HepG2 (cell line): ENCODE data around the gene CARD19. TPM values are rescaled to one million over a fixed set of nuclear protein-coding genes. Genes with fewer than 3 reads are reported as not detected.

Experiments used
- ARID2 ChIP-seq: sonication (generic); formaldehyde crosslinking; IDR thresholded peaks from 2 replicates; pipeline ENCODE4 v1.8.1; 2022; ENCODE audit warnings: mild to moderate bottlenecking, missing genetic modification reagents, borderline replicate concordance
- ETV5 ChIP-seq: IDR thresholded peaks from 2 replicates; pipeline ENCODE4 v1.6.1; 2018; ENCODE audit warnings: missing biosample characterization, missing genetic modification reagents, inconsistent platforms, borderline replicate concordance
- FOXK2 ChIP-seq: fragments of 450-650 bp; IDR thresholded peaks from 2 replicates; pipeline ENCODE4 v1.6.1; 2016
- FOXO1 ChIP-seq: sonication (generic); formaldehyde crosslinking; IDR thresholded peaks from 2 replicates; pipeline ENCODE4 v1.4.0; 2020; ENCODE audit warnings: missing genetic modification reagents
- IRF2 ChIP-seq: IDR thresholded peaks from 2 replicates; pipeline ENCODE4 v1.6.1; 2018; ENCODE audit warnings: missing genetic modification reagents, missing compliant biosample characterization
- MTA1 ChIP-seq: sonication (generic); formaldehyde crosslinking; IDR thresholded peaks from 2 replicates; pipeline ENCODE4 v1.4.0; 2020; ENCODE audit warnings: missing genetic modification reagents, mild to moderate bottlenecking, borderline replicate concordance
- NR2F1 ChIP-seq, 2 experiments: fragments of 450-650 bp in 1 of 2; formaldehyde crosslinking in 1 of 2; IDR thresholded peaks; 2 replicates each; pipeline versions ENCODE4 v1.5.0 to v1.6.1; 2016 to 2020; ENCODE audit warnings: mild to moderate bottlenecking in 1 of 2, missing compliant biosample characterization in 1 of 2, missing genetic modification reagents in 1 of 2, moderate library complexity in 1 of 2
- PAX8 ChIP-seq: sonication (generic); formaldehyde crosslinking; IDR thresholded peaks from 2 replicates; pipeline ENCODE4 v1.8.0; 2022; ENCODE audit warnings: mild to moderate bottlenecking, missing genetic modification reagents, borderline replicate concordance
- PLRG1 ChIP-seq: fragments of 450-650 bp; conservative IDR thresholded peaks from 2 replicates; pipeline ENCODE4 v1.6.1; 2016
- RBM39 ChIP-seq: fragments of 200-400 bp; formaldehyde crosslinking; IDR thresholded peaks from one replicate; pipeline ENCODE4 v1.6.1; 2018; ENCODE audit warnings: antibody characterized with exemption, mild to moderate bottlenecking, low read depth, low read length; ENCODE audit not compliant: poor library complexity, severe bottlenecking
- SALL1 ChIP-seq: sonication (generic); formaldehyde crosslinking; IDR thresholded peaks from 2 replicates; pipeline ENCODE4 v1.8.0; 2022; ENCODE audit warnings: mild to moderate bottlenecking, missing genetic modification reagents
- ZFP90 ChIP-seq: sonication (generic); formaldehyde crosslinking; IDR thresholded peaks from 2 replicates; pipeline ENCODE4 v1.8.0; 2022; ENCODE audit warnings: missing genetic modification reagents, mild to moderate bottlenecking, inconsistent platforms, borderline replicate concordance
- ZNF530 ChIP-seq: sonication (generic); formaldehyde crosslinking; IDR thresholded peaks from 2 replicates; pipeline ENCODE4 v1.5.0; 2020; ENCODE audit warnings: low read depth, mild to moderate bottlenecking, missing genetic modification reagents
- ZNF605 ChIP-seq: sonication (generic); formaldehyde crosslinking; IDR thresholded peaks from 2 replicates; pipeline ENCODE4 v1.8.0; 2022; ENCODE audit warnings: mild to moderate bottlenecking, missing genetic modification reagents
- ZNF737 ChIP-seq: sonication (generic); formaldehyde crosslinking; IDR thresholded peaks from 2 replicates; pipeline ENCODE4 v1.5.0; 2020; ENCODE audit warnings: missing genetic modification reagents, mild to moderate bottlenecking, borderline replicate concordance
- polyA plus RNA-seq, 8 experiments: library from polyadenylated mRNA; depleted of rRNA in 3 of 8; stranded (reverse) in 7 of 8; unstranded in 1 of 8; fragments of >200 nt; fragmentation: Illumina TruSeq in 4 of 8; extraction: Trizol in 4 of 8; gene quantifications; 2 replicates each; pipeline versions ENCODE4 v1.2.1 to v1.2.3, GENCODE V29; 2011 to 2016; ENCODE audit warnings: low read depth in 4 of 8, missing spikeins in 1 of 8, mixed read lengths in 1 of 8; ENCODE audit not compliant: insufficient read depth in 1 of 8
- total RNA-seq, 5 experiments: library from RNA; depleted of rRNA; stranded (reverse); fragments of >200 nt; fragmentation: Illumina TruSeq; extraction: Trizol; gene quantifications; 2 replicates each; pipeline ENCODE4 v1.2.3, GENCODE V29; 2016; ENCODE audit warnings: low read depth in 1 of 5
- TF ChIP-seq, protein P1 (sequence below): IDR thresholded peaks from 2 replicates; pipeline ENCODE4 v1.6.1; 2012; ENCODE audit warnings: inconsistent platforms
- TF ChIP-seq, protein P2 (sequence below): sonication (generic); formaldehyde crosslinking; IDR thresholded peaks from 2 replicates; pipeline ENCODE4 v1.5.0; 2020; ENCODE audit warnings: missing genetic modification reagents
- TF ChIP-seq, protein P3 (sequence below): sonication (generic); formaldehyde crosslinking; IDR thresholded peaks from 2 replicates; pipeline ENCODE4 v1.9.0; 2021; ENCODE audit warnings: mild to moderate bottlenecking, missing genetic modification reagents

CARD19 gene
- total and polyA plus RNA-seq, 2 of the 13 experiments (the other 11 are each of a cell fraction or from before 2014, with no cell fraction given): 18.4 to 47.2 TPM

DNA sequence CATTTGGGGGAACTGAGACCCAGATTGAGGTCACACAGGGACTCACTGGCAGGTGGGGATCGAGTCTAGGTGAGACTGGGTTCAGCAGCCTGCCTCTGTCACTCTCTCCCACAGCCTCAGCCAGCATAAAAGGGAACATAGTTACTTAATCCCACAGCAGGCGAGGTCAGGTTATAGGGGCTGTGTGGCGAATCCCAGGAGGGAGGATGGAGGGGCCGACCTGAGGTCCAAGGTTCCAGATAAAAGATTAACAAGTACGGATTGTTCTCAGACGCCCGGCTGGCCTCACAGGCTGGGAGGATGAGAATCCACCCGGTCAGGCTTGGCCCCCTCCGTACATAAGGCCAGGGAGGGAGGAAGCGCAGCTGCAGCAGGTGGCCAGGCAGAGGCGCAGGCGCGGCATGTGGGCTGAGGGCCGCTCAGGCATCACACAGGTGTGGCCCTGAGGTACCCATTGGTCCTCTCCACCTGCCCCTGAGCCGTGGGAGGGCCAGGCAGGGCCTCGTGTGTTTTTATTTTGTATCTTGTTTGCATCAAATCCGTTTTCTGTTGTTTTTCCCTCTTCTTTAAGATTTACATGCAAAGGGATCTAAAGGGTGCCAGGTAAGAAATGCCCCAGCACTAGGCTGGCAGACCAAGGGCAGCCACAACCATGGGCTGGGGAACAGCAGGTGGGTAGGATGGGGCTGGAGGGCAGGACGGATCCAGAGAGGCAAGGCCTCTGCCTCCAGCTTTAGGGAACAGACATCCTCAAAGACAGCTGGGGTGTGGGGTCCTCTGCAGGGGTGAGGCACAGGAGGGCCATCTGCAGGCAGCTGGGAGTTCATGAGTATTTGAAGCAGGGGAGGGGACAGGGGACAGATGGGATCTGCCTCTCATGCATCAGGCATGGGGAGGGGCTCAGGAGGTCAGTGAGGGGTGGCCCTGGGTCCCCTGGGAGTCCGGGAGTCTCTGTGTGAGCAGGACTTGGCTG is 33.9 kb upstream of the CARD19 start (continued):
- TF ChIP-seq NR2F1 (CRISPR knock-in tag; IDR thresholded peaks at IDR 0.05) (peak in 1 of 2 experiments; percentile 36; a peak in 1 of 4 replicates), ZNF530 (no peak), ARID2 (CRISPR knock-in tag) (no peak), FOXO1 (CRISPR knock-in tag) (no peak), ZNF737 (CRISPR knock-in tag) (no peak), MTA1 (CRISPR knock-in tag) (peak; percentile 83), IRF2 (peak; percentile 28; the same call in 1 of the 2 replicates), RBM39 (no peak), ETV5 (CRISPR knock-in tag) (peak; percentile 55; the same call in 1 of the 2 replicates), ZFP90 (no peak), PAX8 (no peak), PLRG1 (no peak), FOXK2 (no peak), ZNF605 (CRISPR knock-in tag) (peak; percentile 88; the same call in 1 of the 2 replicates), SALL1 (peak; percentile 76)
- TF ChIP-seq, protein P1, sequence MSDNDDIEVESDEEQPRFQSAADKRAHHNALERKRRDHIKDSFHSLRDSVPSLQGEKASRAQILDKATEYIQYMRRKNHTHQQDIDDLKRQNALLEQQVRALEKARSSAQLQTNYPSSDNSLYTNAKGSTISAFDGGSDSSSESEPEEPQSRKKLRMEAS: peak; percentile 76
- TF ChIP-seq, protein P2, sequence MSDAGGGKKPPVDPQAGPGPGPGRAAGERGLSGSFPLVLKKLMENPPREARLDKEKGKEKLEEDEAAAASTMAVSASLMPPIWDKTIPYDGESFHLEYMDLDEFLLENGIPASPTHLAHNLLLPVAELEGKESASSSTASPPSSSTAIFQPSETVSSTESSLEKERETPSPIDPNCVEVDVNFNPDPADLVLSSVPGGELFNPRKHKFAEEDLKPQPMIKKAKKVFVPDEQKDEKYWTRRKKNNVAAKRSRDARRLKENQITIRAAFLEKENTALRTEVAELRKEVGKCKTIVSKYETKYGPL (CRISPR knock-in tag): no peak
- TF ChIP-seq, protein P3, sequence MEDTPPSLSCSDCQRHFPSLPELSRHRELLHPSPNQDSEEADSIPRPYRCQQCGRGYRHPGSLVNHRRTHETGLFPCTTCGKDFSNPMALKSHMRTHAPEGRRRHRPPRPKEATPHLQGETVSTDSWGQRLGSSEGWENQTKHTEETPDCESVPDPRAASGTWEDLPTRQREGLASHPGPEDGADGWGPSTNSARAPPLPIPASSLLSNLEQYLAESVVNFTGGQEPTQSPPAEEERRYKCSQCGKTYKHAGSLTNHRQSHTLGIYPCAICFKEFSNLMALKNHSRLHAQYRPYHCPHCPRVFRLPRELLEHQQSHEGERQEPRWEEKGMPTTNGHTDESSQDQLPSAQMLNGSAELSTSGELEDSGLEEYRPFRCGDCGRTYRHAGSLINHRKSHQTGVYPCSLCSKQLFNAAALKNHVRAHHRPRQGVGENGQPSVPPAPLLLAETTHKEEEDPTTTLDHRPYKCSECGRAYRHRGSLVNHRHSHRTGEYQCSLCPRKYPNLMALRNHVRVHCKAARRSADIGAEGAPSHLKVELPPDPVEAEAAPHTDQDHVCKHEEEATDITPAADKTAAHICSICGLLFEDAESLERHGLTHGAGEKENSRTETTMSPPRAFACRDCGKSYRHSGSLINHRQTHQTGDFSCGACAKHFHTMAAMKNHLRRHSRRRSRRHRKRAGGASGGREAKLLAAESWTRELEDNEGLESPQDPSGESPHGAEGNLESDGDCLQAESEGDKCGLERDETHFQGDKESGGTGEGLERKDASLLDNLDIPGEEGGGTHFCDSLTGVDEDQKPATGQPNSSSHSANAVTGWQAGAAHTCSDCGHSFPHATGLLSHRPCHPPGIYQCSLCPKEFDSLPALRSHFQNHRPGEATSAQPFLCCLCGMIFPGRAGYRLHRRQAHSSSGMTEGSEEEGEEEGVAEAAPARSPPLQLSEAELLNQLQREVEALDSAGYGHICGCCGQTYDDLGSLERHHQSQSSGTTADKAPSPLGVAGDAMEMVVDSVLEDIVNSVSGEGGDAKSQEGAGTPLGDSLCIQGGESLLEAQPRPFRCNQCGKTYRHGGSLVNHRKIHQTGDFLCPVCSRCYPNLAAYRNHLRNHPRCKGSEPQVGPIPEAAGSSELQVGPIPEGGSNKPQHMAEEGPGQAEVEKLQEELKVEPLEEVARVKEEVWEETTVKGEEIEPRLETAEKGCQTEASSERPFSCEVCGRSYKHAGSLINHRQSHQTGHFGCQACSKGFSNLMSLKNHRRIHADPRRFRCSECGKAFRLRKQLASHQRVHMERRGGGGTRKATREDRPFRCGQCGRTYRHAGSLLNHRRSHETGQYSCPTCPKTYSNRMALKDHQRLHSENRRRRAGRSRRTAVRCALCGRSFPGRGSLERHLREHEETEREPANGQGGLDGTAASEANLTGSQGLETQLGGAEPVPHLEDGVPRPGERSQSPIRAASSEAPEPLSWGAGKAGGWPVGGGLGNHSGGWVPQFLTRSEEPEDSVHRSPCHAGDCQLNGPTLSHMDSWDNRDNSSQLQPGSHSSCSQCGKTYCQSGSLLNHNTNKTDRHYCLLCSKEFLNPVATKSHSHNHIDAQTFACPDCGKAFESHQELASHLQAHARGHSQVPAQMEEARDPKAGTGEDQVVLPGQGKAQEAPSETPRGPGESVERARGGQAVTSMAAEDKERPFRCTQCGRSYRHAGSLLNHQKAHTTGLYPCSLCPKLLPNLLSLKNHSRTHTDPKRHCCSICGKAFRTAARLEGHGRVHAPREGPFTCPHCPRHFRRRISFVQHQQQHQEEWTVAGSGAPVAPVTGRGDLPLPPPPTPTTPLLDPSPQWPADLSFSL (CRISPR knock-in tag): no peak
